ENCODE data around the gene PTPN12.
"Not testable (repeated sequence)": the region's sequence is repeated elsewhere in the genome, so short reads cannot be mapped to it uniquely, and the experiment has no call there.

The PTPN12 gene

DNA sequence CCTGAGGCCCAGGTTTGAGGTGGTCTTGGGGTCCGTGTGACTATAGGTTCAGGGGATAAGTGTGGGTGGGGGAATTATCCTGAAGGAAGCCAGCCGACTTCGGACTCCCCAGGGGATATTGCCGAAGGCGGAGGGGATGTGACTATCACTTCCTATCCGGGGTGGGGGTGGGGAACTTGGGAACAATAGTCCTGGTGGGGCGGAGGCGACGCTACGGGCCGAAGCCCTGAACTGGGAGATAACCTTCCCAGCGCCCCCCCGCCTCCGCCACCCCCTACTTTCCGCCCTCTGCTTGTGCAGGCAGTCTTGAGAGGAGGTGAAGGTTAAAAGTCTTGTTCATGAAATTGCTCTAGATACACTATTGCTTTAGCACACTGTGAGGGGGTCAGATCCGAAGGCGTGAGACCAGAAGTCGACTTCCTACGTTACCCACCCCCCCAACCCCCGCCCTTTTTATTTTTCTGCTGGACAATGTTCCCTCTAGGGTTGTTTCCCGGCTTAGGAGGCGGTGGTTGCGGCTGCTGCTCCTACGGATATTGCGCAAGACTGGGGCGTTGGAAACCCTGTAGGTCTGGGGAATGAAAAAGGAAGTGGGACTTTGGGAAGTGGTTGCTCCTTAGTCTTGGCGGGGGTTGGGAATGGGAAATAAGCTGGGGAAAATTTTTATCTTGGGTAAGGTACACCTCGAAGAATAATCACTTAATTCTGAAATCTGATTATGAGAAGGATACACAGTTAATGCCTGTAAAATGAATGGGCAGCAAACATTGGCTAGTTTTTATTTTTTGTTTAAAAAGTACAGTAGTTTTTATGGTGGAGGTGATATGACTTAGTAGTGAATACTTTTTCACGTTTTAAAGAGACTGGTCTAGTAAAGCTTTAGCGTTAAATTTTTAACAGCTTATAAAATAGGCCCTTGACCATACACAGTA is 1.5 kb downstream of the PTPN12 start:
- DNase-seq, result peak; percentile 61

DNA sequence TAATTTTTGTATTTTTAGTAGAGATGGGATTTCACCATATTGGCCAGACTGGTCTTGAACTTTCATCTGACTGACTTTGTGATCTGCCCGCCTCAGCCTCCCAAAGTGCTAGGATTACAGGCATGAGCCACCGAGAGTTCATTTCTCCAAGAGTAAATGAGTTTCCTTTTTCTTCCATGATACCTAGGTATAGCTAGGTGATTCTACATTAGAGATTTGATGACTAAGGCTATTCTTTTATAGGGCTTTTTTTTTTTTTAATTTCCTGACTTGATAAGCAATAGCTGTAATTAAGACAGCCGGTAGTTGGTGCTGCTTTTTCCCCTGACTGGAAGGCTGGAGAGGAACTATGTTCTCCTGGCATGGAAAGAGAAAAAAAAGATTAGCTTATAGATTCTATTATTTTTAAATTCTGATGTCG is 3.3 kb downstream of the PTPN12 start:
- DNase-seq, result no peak

DNA sequence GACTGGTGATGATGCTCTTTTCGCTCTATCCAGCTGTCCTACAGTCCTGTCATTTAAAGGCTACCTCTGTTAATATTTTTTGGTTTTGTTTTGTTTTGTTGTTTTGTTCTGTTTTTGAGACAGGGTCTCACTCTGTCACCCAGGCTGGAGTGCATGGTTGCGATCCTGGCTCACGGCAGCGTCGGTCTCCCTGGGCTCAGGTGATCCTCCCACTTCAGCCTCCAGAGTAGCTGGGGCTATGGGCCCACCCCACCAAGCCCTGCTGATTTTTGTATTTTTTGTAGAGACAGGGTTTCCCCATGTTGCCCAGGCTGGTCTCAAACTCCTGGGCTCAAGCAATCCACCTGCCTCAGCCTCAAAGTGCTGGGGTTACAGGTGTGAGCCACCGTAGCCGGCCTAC is 3.9 kb downstream of the PTPN12 start:
- DNase-seq, result not testable (repeated sequence)

DNA sequence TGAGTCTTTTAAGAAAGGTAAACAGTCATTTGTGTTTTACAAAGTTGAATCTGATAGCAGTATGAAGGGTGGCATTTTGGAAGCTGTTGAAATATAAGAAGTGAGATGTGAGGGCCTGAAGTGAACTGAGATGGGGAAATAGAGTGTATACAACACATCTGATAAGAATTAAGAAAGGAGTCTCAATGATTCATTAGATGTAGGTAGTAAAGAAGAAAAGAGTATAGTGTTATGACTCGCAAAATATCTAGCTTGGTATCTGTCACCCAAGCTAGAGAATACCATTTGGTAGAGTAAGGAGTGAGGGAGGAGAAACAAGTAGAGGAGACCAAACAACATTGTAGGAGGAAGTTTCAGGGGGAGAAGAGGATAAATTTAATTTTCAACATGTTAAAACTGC is 5.3 kb downstream of the PTPN12 start:
- no peak for DNase-seq

DNA sequence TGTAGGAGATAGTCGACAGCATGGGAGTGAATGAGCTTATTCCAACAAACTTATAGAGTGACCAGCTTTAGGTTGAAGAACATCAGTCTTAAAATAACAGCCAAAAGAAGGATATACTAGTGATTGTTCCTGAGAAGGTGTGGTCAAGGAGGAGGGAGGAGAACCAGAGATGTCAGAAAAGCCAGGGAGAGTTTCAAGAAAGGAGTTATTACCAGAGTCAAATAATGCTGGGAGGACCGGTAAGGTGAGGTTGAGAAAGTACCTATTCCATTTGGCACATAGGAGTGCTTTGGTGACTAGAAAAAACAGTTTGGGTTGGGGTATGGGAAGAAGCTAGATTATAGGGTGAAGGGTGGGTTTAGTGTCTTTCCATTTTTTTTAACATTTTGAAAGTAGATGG is 5.8 kb downstream of the PTPN12 start:
- DNase-seq, result no peak

DNA sequence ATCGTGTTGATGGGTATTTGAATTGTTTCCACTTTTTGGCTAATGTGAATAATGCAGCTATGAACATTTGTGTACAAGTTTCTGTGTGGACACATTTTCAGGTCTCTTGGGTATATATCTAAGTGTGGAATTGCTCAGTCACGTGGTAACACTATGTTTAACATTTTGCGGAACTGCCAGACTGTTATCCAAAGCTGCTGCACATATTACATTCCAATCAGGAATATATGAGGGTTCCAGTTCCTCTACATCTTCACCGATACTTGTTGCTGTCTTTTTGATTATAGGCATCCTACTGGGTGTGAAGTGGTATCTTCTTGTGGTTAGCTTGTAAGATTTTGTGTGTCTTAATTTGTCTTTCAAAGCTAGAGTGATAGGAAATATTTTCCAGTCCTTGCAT is 6.8 kb downstream of the PTPN12 start:
- no peak for DNase-seq

DNA sequence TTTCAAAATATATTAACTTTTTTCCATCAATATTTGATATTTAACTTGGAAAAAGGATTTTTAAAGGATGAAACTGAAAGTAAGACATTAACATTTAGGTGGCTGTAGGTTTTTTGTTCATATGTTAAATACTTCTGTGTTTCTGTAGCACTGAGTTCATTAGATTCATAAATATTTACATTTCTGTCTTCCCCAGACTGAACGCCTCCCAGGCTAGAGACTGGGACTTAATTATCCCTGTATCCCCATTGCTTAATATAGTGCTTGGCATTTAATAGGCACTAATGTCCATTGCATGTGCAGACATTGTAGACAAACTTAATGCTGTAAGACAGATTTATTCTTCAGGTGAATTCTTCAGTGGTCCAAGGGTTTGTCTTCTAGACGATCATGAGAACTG is 7.4 kb downstream of the PTPN12 start:
- no peak for DNase-seq

DNA sequence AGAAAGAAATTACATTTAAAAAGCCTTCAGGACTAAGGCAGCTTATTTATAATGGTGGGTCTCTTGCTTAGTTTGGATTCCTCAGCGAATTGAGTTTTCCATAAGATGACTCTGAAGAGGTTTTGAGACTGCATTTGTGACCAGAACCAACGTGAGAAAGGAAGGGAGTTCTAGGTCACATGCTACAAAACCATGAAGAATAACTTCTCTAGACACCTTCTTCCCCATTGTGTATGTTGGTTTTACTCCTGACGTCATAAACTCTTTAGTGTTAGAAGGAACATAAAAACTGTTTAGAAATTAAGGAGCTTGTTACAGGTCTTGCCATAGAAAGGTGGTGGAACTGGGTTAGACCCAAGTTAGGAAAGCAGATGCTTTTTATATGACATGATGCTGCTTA is 11.1 kb downstream of the PTPN12 start:
- DNase-seq, result no peak

DNA sequence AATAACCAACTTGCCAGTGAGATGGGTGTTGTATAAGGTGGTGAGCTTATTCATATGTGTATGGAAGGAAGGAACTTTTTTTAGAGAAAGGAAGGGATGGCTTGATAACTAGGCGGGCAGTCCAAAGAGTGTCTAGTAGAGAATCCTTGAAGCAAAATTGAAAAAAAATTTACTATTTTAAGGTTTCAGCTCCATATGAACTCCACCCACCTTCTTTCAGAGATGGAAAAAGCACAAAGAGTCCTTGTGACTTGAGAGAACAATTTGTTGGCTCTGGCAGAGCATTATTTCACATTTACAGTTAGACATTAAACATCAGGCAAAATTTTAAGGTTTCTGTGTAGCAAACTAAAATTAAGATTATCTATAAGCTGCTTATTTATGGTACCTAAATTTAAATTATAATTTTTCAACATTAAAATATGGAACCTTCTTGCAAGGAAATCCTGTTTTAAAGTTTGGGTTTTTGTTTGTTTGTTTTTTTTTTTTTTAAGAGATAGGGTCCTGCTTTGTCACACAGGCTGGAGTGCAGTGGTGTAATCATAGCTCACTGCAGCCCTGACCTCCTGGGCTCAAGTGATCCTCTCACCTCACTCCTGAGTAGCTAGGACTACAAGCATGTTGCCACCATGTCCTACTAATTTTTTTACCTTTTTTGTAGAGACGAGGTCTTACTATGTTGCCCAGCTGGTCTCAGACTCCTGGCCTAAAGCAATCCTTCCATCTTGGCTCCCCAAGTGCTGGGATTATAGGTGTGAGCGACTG is 12.2 kb downstream of the PTPN12 start:
- DNase-seq, result no peak

DNA sequence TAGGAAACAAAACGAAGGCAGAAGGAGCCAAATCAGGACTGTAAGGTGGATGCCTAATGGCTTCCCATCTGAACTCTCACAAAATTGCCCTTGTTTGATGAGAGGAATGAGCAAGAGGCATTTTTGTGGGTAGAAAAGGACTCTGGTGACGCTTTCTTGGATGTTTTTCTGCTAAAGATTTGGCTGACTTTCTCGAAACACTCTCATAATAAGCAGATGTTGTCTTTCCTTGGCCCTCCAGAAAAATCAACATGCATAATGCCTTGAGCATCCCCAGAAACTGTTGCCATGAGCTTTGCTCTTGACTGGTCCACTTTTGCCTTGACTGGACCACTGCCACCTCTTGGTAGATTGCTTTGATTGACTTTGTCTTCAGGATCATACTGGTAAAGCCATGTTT is 13.5 kb downstream of the PTPN12 start:
- no peak for DNase-seq

DNA sequence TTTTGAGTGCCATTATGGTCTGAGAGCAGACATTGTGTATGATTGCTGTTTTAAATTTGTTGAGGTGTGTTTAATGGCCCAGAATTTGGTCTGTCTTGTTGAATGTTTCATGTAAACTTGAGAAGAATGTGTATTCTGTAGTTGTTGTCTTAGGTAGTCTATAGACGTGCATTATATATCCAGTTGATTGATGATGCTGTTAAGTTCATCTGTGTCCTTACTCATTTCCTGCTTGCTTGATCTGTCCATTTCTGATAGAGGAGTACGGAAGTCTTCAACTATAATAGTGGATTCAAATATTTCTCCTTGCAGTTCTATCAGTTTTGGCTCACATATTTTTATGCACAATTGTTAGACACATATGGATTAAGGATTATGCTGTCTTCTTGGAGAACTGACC is 16.0 kb downstream of the PTPN12 start:
- no peak for DNase-seq

DNA sequence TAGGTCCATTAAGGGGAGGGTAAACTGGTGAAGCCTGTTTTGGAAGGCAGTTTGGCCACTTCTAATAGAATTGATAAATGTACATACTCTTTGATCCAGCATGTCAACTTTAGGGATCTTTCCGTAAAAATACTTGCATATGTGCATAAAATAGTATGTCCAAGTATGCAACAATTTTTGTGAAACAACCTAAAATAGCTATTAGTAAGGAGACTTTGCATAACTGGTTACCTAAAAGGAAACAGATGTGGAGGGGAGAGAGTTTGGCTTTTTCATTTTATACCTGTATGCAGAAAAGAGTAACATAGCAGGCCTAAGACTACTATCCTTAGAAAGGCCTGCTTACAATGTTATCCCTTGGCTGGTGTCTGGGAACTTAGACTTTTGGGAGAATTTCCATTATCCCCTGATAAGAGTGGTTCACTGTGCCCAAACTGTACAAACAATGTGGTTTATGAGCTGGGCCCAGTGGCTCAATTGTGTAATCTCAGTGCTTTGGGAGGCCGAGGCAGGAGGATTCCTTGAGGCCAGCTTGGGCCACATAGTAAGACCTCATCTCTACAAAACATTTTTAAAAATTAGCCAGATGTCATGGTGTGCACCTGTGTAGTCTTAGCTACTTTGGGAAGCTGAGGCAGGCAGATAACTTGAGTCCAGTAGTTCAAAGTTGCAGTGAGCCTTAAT is 21.3 kb downstream of the PTPN12 start:
- DNase-seq, result no peak

DNA sequence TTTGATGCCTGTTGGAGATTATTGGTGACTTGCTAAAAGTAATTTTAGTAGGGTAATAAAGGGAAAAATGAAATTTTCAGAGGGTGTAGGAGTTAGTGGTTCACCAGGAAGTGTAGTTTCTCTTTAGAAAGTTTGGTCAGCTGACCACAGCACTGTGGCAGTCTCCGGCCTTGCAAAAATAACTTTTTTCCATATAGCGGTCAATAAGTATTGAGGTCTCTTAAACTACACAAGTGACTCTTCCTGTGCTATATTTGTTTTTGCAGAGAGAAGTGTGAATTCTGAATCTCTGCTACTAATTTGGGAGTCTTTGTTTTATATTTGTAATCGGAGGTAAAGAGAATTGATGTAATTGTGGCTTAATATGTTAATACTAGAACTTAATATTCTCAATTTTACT is 24.3 kb downstream of the PTPN12 start:
- DNase-seq, result no peak

DNA sequence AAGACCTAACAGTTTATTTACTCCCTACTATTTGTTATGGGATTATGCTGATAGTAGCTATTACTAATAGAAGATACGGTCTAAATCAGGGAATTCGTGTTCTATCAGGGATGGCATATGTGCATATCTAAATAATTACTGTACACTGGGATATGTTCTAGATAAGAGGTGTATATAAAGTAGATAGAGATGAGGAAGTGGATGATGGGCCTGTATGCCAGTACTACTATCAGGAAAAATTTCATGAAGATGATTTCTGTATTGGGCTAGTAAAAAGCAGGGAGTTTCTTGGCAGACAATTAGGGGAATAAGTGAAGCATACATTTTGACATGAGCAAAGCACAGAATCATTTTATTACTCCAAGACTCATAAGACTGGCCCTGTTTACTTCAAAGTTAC is 26.2 kb downstream of the PTPN12 start:
- no peak for DNase-seq

DNA sequence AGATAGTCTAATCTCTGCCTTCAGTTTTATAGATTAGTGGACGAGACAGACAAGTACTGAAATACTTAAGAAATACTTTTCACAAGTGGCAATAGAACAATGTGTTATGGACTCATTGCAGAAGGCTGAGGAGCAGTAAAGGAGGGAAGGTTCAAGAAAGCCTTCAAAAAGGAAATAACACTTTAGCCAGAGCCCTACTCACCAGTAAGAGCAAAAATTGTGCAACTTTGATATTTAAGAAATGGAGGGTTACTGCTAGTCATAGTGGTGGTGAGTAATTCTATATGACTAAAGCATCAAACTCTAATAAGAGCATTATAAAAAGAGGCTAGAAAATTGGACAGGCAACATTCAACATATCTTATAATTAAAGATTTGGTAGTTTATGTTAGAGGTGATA is 28.8 kb downstream of the PTPN12 start:
- DNase-seq, result no peak

DNA sequence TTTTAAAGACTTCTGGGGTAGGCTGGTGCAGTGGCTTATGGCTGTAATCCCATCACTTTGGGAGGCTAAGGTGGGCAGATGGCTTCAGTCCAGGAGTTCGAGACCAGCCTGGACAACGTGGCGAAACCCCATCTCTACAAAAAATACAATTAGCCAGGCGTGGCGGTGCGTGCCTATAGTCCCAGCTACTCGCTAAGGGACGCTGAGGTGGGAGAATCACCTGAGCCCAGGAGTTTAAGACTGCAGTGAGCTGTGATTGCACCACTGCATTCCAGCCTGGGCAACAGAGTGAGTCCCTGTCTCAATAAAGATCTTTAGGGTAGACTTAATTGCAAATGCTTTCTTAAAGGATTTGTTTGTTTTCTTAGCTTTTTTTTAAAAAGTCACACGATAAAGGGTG is 29.3 kb downstream of the PTPN12 start:
- DNase-seq, result no peak

DNA sequence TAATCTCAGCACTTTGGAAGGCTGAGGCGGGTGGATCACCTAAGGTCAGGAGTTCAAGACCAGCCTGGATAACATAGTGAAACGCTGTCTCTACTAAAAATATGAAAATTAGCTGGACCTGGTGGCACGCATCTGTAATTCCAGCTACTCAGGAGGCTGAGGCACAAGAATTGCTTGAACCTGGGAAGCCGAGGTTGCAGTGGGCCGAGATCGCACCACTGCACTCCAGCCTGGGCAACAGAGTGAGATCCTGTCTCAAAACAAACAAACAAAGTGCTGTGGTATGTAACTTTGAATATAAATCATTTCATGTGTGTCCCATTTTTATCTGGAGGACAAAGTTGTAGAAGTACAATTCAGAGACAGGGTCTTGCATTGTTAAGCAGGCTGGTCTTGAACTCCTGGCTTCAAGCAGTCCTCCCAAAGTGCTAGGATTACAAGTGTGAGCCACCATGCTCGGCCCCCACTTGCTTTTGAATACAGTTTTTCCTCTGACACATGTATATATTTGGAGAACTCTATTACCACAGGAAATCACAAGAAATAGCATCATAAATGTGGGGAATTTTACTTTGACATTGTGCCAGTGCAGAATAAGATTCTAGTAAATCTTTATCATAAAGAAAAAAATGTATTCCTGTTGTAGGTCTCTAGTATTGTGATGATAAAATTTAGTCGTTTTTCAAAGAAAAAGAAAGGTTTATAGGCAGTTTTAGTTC is 32.6 kb downstream of the PTPN12 start:
- DNase-seq, result no peak

DNA sequence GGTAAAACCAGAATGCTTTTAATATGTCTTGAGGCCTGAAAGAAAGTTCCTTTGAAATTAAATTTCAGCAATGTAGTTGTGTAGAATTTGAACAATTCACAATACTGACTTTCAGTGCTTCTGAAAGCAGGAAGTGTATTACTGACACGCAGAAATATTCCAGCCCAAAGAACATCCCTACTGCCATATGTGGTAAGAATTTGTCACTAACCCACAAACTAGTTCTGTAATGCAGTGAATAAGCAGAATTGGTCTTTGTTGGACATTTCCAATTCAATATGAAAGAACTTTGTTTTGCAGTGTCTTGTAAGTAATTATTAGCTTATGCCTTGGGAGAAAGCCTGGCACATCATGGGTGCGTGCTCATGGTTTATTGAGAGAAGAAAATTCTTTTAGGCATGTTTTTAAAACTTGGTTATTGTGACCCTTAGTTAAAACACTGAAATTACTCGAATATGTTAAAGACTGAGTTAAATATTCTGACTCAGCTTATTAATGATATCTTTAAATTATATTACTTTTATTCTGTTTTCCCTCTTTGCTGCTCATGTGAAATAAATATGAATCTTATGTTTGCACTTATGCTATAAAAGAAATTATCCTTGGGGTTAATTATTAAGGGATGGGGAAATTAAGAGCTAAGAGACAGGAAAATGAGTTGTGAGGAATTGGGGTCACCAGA is 33.4 kb downstream of the PTPN12 start:
- no peak for DNase-seq

DNA sequence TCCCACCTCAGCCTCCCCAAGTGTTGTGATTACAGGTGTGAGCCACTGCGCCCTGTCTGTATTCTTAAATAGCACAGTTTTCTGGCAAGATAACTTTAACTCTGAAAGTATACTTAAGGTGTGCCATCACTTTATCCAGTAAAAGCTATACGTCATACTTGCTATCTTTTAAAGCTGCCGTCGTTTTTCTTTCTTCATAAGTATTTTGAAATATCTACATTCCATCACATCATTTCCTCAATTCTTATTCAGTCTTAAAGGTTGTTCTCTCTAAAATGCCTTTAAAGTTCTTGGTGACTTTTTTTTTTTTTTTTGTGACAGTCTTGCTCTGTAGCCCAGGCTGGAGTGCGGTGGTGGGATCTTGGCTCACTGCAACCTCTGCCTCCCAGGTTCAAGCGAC is 34.7 kb downstream of the PTPN12 start:
- DNase-seq, result no peak

DNA sequence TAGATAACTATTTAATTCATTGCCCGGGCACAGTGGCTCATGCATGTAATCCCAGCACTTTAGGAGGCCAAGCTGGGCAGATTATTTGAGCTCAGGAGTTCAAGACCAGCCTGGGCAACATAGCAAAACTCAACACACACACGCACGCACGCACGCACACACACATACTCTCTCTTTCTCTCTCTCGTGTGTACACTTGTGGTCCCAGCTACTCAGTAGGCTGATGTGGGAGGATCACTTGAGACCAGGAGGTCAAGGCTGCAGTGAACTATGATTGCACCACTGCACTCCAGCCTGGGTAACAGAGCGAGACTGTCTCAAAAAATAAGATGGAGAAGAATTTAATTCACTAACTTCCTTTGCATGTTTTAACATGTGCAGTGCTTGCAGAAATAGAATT is 38.1 kb downstream of the PTPN12 start:
- DNase-seq, result no peak

DNA sequence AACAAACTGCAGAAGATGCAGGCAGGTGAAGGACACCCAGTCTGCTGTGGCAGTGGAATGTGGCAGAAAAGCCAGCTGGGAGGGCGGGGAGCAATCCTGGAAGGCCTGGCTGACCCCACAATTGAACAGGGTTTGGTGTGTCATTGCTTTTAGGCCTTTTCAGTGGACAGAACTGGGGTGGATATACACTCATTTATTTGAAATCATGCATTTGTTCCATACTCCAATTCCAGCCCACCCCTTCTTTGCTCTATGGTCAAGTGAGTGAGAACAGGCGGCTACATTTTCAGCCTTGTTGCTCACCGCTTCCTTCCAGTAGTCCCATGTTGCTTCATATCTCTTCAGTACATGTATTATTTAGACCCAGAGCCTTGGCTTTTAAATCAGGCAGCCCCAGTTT is 39.8 kb downstream of the PTPN12 start:
- no peak for DNase-seq

DNA sequence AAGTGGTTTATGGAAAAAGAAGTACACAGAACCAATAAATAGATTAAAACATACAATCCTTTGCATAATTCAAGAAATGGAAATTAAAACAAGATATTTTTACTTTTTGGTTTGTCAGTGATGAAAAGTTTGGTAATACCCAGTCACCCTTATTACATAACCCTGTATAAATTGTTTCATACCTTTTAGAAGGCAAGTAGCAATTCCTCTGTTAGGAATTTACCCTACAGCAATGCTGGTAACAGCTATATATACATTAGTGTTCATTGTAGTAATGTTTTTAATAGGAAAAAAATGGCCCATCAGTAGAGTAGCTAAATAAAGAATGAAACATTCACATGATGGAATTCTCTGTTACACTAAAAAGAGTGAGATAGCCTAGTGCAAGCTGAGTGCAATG is 42.7 kb downstream of the PTPN12 start:
- no peak for DNase-seq

All from 8988T (cell line).